GM18499 (cell line): ENCODE results near the gene NCMAP.
"Not testable (repeated sequence)": the region's sequence is repeated elsewhere in the genome, so short reads cannot be mapped to it uniquely, and the experiment has no call there.

Experiments
- ATAC-seq: cut with Tn5 transposase; IDR thresholded peaks from one replicate; pipeline ENCODE4 v1.9.1; 2021; ENCODE audit warnings: moderate number of reproducible peaks; ENCODE audit not compliant: insufficient read depth, unreplicated experiment

The NCMAP gene

GRCh38 chr1:24555591-24556413, at the start of gene NCMAP:
NCMAP (plus strand) TSS chr1:24556087; CDS start chr1:24595431, 39,344 bp downstream.
- ATAC-seq, result no peak

- no peak for ATAC-seq
These were observed 49.1 kb upstream of the NCMAP start for GRCh38 chr1:24506691-24507381.

- no peak for ATAC-seq
These were observed 48.5 kb upstream of the NCMAP start for GRCh38 chr1:24507405-24507804.

- ATAC-seq, result no peak
These were observed 47.0 kb upstream of the NCMAP start for GRCh38 chr1:24508911-24509310.

- no peak for ATAC-seq
These were observed 42.2 kb upstream of the NCMAP start for GRCh38 chr1:24513706-24514105.

GRCh38 chr1:24514946-24515345, 40.9 kb upstream of the NCMAP start:
- ATAC-seq, result no peak

GRCh38 chr1:24515671-24516209, 40.1 kb upstream of the NCMAP start:
- ATAC-seq, result not testable (repeated sequence)

- ATAC-seq, result no peak
These were observed 39.4 kb upstream of the NCMAP start for GRCh38 chr1:24516506-24516905.

- ATAC-seq, result no peak
These were observed 38.0 kb upstream of the NCMAP start for GRCh38 chr1:24517898-24518297.

GRCh38 chr1:24520282-24520681, 35.6 kb upstream of the NCMAP start:
- ATAC-seq, result not testable (repeated sequence)

- no peak for ATAC-seq
These were observed 30.3 kb upstream of the NCMAP start for GRCh38 chr1:24525606-24526005.

GRCh38 chr1:24526045-24526444, 29.8 kb upstream of the NCMAP start:
- no peak for ATAC-seq

GRCh38 chr1:24526940-24527542, 28.8 kb upstream of the NCMAP start:
- ATAC-seq, result no peak

GRCh38 chr1:24528744-24529143, 27.1 kb upstream of the NCMAP start:
- no peak for ATAC-seq

GRCh38 chr1:24529292-24529691, 26.6 kb upstream of the NCMAP start:
- not testable (repeated sequence) for ATAC-seq

GRCh38 chr1:24535021-24535424, 20.9 kb upstream of the NCMAP start:
- no peak for ATAC-seq

GRCh38 chr1:24535778-24536177, 20.1 kb upstream of the NCMAP start:
- ATAC-seq, result no peak

- no peak for ATAC-seq
These were observed 19.5 kb upstream of the NCMAP start for GRCh38 chr1:24536391-24536840.

GRCh38 chr1:24540051-24540905, 15.6 kb upstream of the NCMAP start:
- no peak for ATAC-seq
